ENCODE results near the gene DUSP6. TPM values are rescaled to one million over a fixed set of nuclear protein-coding genes. Genes with fewer than 3 reads are reported as not detected.
A peak's percentile ranks its signal among the peaks of the same experiment; 100 is the strongest.

Gene DUSP6
- total and polyA plus RNA-seq, 2 of the 13 experiments (the other 11 are each of a cell fraction or from before 2014, with no cell fraction given) = 40.9 to 161 TPM

DNA sequence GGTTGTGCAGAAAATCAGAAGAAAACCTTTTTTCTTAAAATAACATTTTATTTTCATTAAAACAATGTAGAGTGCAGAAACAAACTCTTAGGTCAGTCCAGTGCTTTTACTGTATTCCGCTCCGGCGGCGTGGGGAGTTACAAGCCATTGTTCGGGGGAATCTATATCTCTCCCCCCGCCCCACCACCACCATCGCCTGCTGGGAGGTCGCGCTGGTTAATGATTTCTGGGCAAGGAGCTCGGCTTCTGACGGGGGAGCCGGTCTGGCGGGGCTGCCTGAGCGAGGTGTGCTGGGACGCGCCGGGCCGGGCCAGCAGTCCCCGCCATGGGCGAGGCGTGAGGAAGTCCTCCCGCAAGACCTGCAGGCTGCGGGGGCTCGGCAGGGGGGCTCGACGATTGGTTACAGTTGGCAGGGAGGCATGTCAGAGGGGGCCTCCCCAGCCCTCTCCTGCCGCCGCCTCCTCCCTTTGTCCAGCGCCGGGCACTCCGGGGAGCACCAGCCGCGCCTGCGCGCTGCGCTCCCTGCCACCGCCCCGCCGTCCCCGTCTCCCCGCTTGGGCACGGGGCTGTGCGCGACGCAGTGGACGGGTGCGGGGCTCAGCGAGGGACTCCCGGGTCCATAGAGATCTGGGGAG lies 1.0 kb upstream of the DUSP6 start (continued):
- TF ChIP-seq, protein P1, sequence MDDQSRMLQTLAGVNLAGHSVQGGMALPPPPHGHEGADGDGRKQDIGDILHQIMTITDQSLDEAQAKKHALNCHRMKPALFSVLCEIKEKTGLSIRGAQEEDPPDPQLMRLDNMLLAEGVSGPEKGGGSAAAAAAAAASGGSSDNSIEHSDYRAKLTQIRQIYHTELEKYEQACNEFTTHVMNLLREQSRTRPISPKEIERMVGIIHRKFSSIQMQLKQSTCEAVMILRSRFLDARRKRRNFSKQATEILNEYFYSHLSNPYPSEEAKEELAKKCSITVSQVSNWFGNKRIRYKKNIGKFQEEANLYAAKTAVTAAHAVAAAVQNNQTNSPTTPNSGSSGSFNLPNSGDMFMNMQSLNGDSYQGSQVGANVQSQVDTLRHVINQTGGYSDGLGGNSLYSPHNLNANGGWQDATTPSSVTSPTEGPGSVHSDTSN (CRISPR knock-in tag; IDR thresholded peaks at IDR 0.05; ENCODE audit: borderline replicate concordance) = peak; percentile 51; the same call in 1 of the 2 replicates
- TF ChIP-seq, protein P2, sequence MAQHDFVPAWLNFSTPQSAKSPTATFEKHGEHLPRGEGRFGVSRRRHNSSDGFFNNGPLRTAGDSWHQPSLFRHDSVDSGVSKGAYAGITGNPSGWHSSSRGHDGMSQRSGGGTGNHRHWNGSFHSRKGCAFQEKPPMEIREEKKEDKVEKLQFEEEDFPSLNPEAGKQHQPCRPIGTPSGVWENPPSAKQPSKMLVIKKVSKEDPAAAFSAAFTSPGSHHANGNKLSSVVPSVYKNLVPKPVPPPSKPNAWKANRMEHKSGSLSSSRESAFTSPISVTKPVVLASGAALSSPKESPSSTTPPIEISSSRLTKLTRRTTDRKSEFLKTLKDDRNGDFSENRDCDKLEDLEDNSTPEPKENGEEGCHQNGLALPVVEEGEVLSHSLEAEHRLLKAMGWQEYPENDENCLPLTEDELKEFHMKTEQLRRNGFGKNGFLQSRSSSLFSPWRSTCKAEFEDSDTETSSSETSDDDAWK (CRISPR knock-in tag; IDR thresholded peaks at IDR 0.05) = no peak
- TF ChIP-seq MAF1 (CRISPR knock-in tag; IDR thresholded peaks at IDR 0.05; ENCODE audit: borderline replicate concordance) = no peak; the same call in 1 of the 2 replicates
- no peak; the same call in 1 of the 2 replicates for TF ChIP-seq ZNF780A (CRISPR knock-in tag; IDR thresholded peaks at IDR 0.05)
- peak; percentile 98 for TF ChIP-seq AGO2 (optimal IDR thresholded peaks at IDR 0.05; ENCODE audit: low read depth, low read length)
- peak; percentile 21; the same call in 1 of the 2 replicates for TF ChIP-seq DR1 (CRISPR knock-in tag; IDR thresholded peaks at IDR 0.05)
- TF ChIP-seq ZNF33B (CRISPR knock-in tag; IDR thresholded peaks at IDR 0.05) = peak; percentile 16; the same call in 1 of the 2 replicates
- TF ChIP-seq HIVEP1 (CRISPR knock-in tag; IDR thresholded peaks at IDR 0.05) = no peak
- TF ChIP-seq KDM5B (CRISPR knock-in tag; IDR thresholded peaks at IDR 0.05; ENCODE audit: borderline replicate concordance) = no peak
- TF ChIP-seq JUN (CRISPR knock-in tag; IDR thresholded peaks at IDR 0.05) = no peak
- TF ChIP-seq NFYC (CRISPR knock-in tag; IDR thresholded peaks at IDR 0.05) = no peak
- TF ChIP-seq ZIK1 (CRISPR knock-in tag; IDR thresholded peaks at IDR 0.05; ENCODE audit: borderline replicate concordance, low read depth) = no peak; the same call in 1 of the 2 replicates
- TF ChIP-seq, protein P3, sequence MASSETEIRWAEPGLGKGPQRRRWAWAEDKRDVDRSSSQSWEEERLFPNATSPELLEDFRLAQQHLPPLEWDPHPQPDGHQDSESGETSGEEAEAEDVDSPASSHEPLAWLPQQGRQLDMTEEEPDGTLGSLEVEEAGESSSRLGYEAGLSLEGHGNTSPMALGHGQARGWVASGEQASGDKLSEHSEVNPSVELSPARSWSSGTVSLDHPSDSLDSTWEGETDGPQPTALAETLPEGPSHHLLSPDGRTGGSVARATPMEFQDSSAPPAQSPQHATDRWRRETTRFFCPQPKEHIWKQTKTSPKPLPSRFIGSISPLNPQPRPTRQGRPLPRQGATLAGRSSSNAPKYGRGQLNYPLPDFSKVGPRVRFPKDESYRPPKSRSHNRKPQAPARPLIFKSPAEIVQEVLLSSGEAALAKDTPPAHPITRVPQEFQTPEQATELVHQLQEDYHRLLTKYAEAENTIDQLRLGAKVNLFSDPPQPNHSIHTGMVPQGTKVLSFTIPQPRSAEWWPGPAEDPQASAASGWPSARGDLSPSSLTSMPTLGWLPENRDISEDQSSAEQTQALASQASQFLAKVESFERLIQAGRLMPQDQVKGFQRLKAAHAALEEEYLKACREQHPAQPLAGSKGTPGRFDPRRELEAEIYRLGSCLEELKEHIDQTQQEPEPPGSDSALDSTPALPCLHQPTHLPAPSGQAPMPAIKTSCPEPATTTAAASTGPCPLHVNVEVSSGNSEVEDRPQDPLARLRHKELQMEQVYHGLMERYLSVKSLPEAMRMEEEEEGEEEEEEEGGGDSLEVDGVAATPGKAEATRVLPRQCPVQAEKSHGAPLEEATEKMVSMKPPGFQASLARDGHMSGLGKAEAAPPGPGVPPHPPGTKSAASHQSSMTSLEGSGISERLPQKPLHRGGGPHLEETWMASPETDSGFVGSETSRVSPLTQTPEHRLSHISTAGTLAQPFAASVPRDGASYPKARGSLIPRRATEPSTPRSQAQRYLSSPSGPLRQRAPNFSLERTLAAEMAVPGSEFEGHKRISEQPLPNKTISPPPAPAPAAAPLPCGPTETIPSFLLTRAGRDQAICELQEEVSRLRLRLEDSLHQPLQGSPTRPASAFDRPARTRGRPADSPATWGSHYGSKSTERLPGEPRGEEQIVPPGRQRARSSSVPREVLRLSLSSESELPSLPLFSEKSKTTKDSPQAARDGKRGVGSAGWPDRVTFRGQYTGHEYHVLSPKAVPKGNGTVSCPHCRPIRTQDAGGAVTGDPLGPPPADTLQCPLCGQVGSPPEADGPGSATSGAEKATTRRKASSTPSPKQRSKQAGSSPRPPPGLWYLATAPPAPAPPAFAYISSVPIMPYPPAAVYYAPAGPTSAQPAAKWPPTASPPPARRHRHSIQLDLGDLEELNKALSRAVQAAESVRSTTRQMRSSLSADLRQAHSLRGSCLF (CRISPR knock-in tag; IDR thresholded peaks at IDR 0.05; ENCODE audit: borderline replicate concordance) = no peak; the same call in 1 of the 2 replicates
- TF ChIP-seq ZZZ3 (CRISPR knock-in tag; IDR thresholded peaks at IDR 0.05; ENCODE audit: borderline replicate concordance) = no peak; the same call in 1 of the 2 replicates
- TF ChIP-seq AKAP8 (CRISPR knock-in tag; IDR thresholded peaks at IDR 0.05) = no peak
- TF ChIP-seq, protein P4, sequence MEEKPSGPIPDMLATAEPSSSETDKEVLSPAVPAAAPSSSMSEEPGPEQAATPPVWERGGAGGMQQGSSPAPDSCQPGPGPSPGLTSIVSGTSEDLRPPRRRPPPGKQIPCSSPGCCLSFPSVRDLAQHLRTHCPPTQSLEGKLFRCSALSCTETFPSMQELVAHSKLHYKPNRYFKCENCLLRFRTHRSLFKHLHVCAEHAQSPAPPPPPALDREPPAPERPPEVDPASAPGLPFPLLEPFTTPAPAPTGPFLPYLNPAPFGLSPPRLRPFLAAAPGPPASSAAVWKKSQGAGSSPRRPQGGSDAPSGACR (CRISPR knock-in tag; IDR thresholded peaks at IDR 0.05) = no peak
- TF ChIP-seq, protein P5, sequence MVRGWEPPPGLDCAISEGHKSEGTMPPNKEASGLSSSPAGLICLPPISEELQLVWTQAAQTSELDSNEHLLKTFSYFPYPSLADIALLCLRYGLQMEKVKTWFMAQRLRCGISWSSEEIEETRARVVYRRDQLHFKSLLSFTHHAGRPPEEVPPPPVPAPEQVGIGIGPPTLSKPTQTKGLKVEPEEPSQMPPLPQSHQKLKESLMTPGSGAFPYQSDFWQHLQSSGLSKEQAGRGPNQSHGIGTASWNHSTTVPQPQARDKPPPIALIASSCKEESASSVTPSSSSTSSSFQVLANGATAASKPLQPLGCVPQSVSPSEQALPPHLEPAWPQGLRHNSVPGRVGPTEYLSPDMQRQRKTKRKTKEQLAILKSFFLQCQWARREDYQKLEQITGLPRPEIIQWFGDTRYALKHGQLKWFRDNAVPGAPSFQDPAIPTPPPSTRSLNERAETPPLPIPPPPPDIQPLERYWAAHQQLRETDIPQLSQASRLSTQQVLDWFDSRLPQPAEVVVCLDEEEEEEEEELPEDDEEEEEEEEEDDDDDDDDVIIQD (CRISPR knock-in tag; IDR thresholded peaks at IDR 0.05; ENCODE audit: low read depth) = peak; percentile 11; the same call in 1 of the 2 replicates
- peak; percentile 67; the same call in 1 of the 2 replicates for TF ChIP-seq TMF1 (CRISPR knock-in tag; IDR thresholded peaks at IDR 0.05; ENCODE audit: low read depth)
- 0 out of 2 replicates have a peak, but pooled peaks have one; percentile 3 for TF ChIP-seq ZNF44 (CRISPR knock-in tag; IDR thresholded peaks at IDR 0.05)
